Measurements from ENCODE around the gene MIA. TPM values are rescaled to one million over a fixed set of nuclear protein-coding genes. Genes with fewer than 3 reads are reported as not detected.
A peak's percentile ranks its signal among the peaks of the same experiment; 100 is the strongest.

The MIA gene
- total and polyA plus RNA-seq, 4 donors = 0.42 to 0.44 TPM; not detected in 2

GRCh38 chr19:40755248-40755624 is 20.1 kb upstream of the MIA start:
- no peak for DNase-seq (ENCODE audit: low spot score)
- H3K27me3 ChIP-seq (ENCODE audit: control insufficient read depth in 4 of 4, insufficient read depth in 4 of 4, low read length in 3 of 4) = no peaks in the 10 kb centered on the region
- peaks cover 8 to 30% (median 21%) of the 10 kb centered on the region in 4 donors for H3K36me3 ChIP-seq (ENCODE audit: control insufficient read depth in 4 of 4, insufficient read depth in 3 of 4, low read depth in 1 of 4, low read length in 3 of 4)
- H3K9ac ChIP-seq (ENCODE audit: low read depth in 1 of 2, low read length in 2 of 2) = no peak overlapping the region
- WGBS = 89% methylated on average over 3 of the region's 3 CpGs
- no peak for TF ChIP-seq ZBTB33 (IDR thresholded peaks at IDR 0.05)
- TF ChIP-seq HNF4A (conservative IDR thresholded peaks at IDR 0.05) = no peak
- no peak for TF ChIP-seq FOXA2 (IDR thresholded peaks at IDR 0.05)
- TF ChIP-seq RAD21 (IDR thresholded peaks at IDR 0.05) = no peak
- H3K9me3 ChIP-seq (ENCODE audit: control insufficient read depth in 4 of 4, low read length in 3 of 4) = no peaks in the 10 kb centered on the region
- no peak overlapping the region for H3K4me3 ChIP-seq (ENCODE audit: low read depth in 1 of 3, low read length in 3 of 3)
- peak overlapping the region in 1 of 2 donors; percentile 70 for H3K27ac ChIP-seq (ENCODE audit: low read depth in 1 of 2, low read length in 2 of 2)
- peaks cover 3 to 35% (median 25%) of the 10 kb centered on the region in 4 donors for H3K4me1 ChIP-seq (ENCODE audit: control insufficient read depth in 4 of 4, insufficient read depth in 4 of 4, low read length in 3 of 4)

GRCh38 chr19:40755791-40756190 is 19.5 kb upstream of the MIA start:
- TF ChIP-seq FOXA2 (IDR thresholded peaks at IDR 0.05) (no peak), GABPA (IDR thresholded peaks at IDR 0.05 in 1 of 2, conservative IDR thresholded peaks at IDR 0.05 in 1 of 2) (no peak), HNF4G (IDR thresholded peaks at IDR 0.05) (no peak), RAD21 (IDR thresholded peaks at IDR 0.05) (no peak), NR2F2 (IDR thresholded peaks at IDR 0.05) (no peak), TAF1 (conservative IDR thresholded peaks at IDR 0.05) (no peak), ZBTB33 (IDR thresholded peaks at IDR 0.05) (no peak)
- no peak for DNase-seq (ENCODE audit: low spot score)
- Histone ChIP-seq H3K4me1 (ENCODE audit: control insufficient read depth in 4 of 4, insufficient read depth in 4 of 4, low read length in 3 of 4) (peaks cover 3 to 35% (median 25%) of the 10 kb centered on the region in 4 donors), H3K4me3 (ENCODE audit: low read depth in 1 of 3, low read length in 3 of 3) (no peak overlapping the region), H3K36me3 (ENCODE audit: control insufficient read depth in 4 of 4, insufficient read depth in 3 of 4, low read depth in 1 of 4, low read length in 3 of 4) (peaks cover 11 to 36% (median 26%) of the 10 kb centered on the region in 4 donors), H3K27me3 (ENCODE audit: control insufficient read depth in 4 of 4, insufficient read depth in 4 of 4, low read length in 3 of 4) (no peaks in the 10 kb centered on the region), H3K27ac (ENCODE audit: low read depth in 1 of 2, low read length in 2 of 2) (no peak overlapping the region), H3K9ac (ENCODE audit: low read depth in 1 of 2, low read length in 2 of 2) (no peak overlapping the region), H3K9me3 (ENCODE audit: control insufficient read depth in 4 of 4, low read length in 3 of 4) (no peaks in the 10 kb centered on the region)
- WGBS = 97% methylated on average over 8 of the region's 8 CpGs

GRCh38 chr19:40756502-40757110 is 18.7 kb upstream of the MIA start:
- Histone ChIP-seq H3K27me3 (ENCODE audit: control insufficient read depth in 4 of 4, insufficient read depth in 4 of 4, low read length in 3 of 4) (no peaks in the 10 kb centered on the region), H3K9me3 (ENCODE audit: control insufficient read depth in 4 of 4, low read length in 3 of 4) (no peaks in the 10 kb centered on the region), H3K9ac (ENCODE audit: low read depth in 1 of 2, low read length in 2 of 2) (no peak overlapping the region), H3K4me3 (ENCODE audit: low read depth in 1 of 3, low read length in 3 of 3) (no peak overlapping the region), H3K4me1 (ENCODE audit: control insufficient read depth in 4 of 4, insufficient read depth in 4 of 4, low read length in 3 of 4) (peaks cover 3 to 35% (median 25%) of the 10 kb centered on the region in 4 donors), H3K27ac (ENCODE audit: low read depth in 1 of 2, low read length in 2 of 2) (no peak overlapping the region), H3K36me3 (ENCODE audit: control insufficient read depth in 4 of 4, insufficient read depth in 3 of 4, low read depth in 1 of 4, low read length in 3 of 4) (peaks cover 15 to 44% (median 31%) of the 10 kb centered on the region in 4 donors)
- 81% methylated on average over 11 of the region's 11 CpGs for WGBS
- no peak for DNase-seq (ENCODE audit: low spot score)
- TF ChIP-seq NR2F2 (IDR thresholded peaks at IDR 0.05) = no peak
- TF ChIP-seq FOXA2 (IDR thresholded peaks at IDR 0.05) = no peak
- TF ChIP-seq ATF3 (IDR thresholded peaks at IDR 0.05) = no peak
- no peak for TF ChIP-seq ZBTB33 (IDR thresholded peaks at IDR 0.05)
